PC-3 (cell line): Measurements from ENCODE around the gene PDZRN4. TPM values are rescaled to one million over a fixed set of nuclear protein-coding genes. Genes with fewer than 3 reads are reported as not detected.
A peak's percentile ranks its signal among the peaks of the same experiment; 100 is the strongest.

Experiments used
- ATAC-seq: fragments of 200-7000 bp; cut with Tn5 transposase; 2 replicates; pipeline ENCODE4 v1.9.1; 2020; ENCODE audit warnings: mild to moderate bottlenecking, moderate library complexity
- BruUV-seq: library from RNA; stranded (reverse); fragments of 400-500 nt; replicated peaks from 2 replicates; lab custom pipeline; 2021; lab: Mats Ljungman, UMichigan
- CTCF ChIA-PET: fragments of 300-600 bp; sonication (Branson Sonifier 250); formaldehyde crosslinking; loops from one replicate; lab custom pipeline; 2022; ENCODE audit warnings: antibody characterized with exemption; lab: Charles Lee
- POLR2A ChIA-PET: fragments of 300-600 bp; sonication (Branson Sonifier 250); formaldehyde crosslinking; loops from one replicate; lab custom pipeline; 2022; ENCODE audit warnings: antibody characterized with exemption; ENCODE audit not compliant: unreplicated experiment; lab: Charles Lee
- DNase-seq: peaks from one replicate; pipeline ENCODE4 v3.0.0-alpha.2; 2015
- H2AFZ ChIP-seq: fragments of 300-600 bp; sonication (generic); 2 replicates; pipeline ENCODE4 v1.6.0; 2016; ENCODE audit warnings: antibody characterized with exemption, low read length
- H3F3A ChIP-seq: fragments of 300-600 bp; sonication (generic); one replicate; pipeline ENCODE4 v1.6.0; 2017; ENCODE audit warnings: antibody characterized with exemption, low read length, control low read depth, mild to moderate bottlenecking; ENCODE audit not compliant: unreplicated experiment
- H3K27ac ChIP-seq: fragments of 300-600 bp; sonication (generic); 2 replicates; pipeline ENCODE4 v1.5.1; 2016; ENCODE audit warnings: mild to moderate bottlenecking, low read length
- H3K27me3 ChIP-seq: fragments of 300-600 bp; sonication (generic); 2 replicates; pipeline ENCODE4 v1.6.1; 2016; ENCODE audit warnings: low read length, mixed read lengths
- H3K36me3 ChIP-seq: fragments of 300-600 bp; sonication (generic); 2 replicates; pipeline ENCODE4 v1.6.1; 2016; ENCODE audit warnings: low read depth, mixed run types, low read length, mixed read lengths
- H3K4me1 ChIP-seq: fragments of 300-600 bp; sonication (generic); 2 replicates; pipeline ENCODE4 v1.5.1; 2016; ENCODE audit warnings: low read length; ENCODE audit not compliant: insufficient read depth
- H3K4me2 ChIP-seq: fragments of 300-600 bp; sonication (generic); 2 replicates; pipeline ENCODE4 v1.6.0; 2016; ENCODE audit warnings: low read length
- H3K4me3 ChIP-seq: fragments of 300-600 bp; sonication (generic); 2 replicates; pipeline ENCODE4 v1.5.1; 2016; ENCODE audit warnings: mild to moderate bottlenecking, low read length, mixed read lengths
- H3K79me2 ChIP-seq: fragments of 300-600 bp; sonication (generic); 2 replicates; pipeline ENCODE4 v1.6.1; 2017; ENCODE audit warnings: low read length, mixed read lengths
- H3K9ac ChIP-seq: fragments of 300-600 bp; sonication (generic); 2 replicates; pipeline ENCODE4 v1.6.0; 2016; ENCODE audit warnings: mild to moderate bottlenecking, low read length
- H3K9me2 ChIP-seq: fragments of 300-600 bp; sonication (generic); replicated peaks from 2 replicates; pipeline ENCODE4 v1.6.1; 2016; ENCODE audit warnings: mixed run types, low read length, mixed read lengths
- H3K9me3 ChIP-seq: fragments of 300-600 bp; sonication (generic); 2 replicates; pipeline ENCODE4 v1.6.1; 2016; ENCODE audit warnings: low read length, mixed read lengths
- H4K20me1 ChIP-seq: fragments of 300-600 bp; sonication (generic); 2 replicates; pipeline ENCODE4 v1.6.1; 2016; ENCODE audit warnings: low read length, mixed read lengths
- EZH2 ChIP-seq: fragments of 300-600 bp; sonication (generic); IDR thresholded peaks from one replicate; pipeline ENCODE4 v1.6.1; 2017; ENCODE audit warnings: antibody characterized with exemption, mild to moderate bottlenecking, low read length; ENCODE audit not compliant: unreplicated experiment
- EZH2phosphoT487 ChIP-seq: fragments of 300-600 bp; sonication (generic); IDR thresholded peaks from 2 replicates; pipeline ENCODE4 v1.6.1; 2018; ENCODE audit warnings: mild to moderate bottlenecking, antibody characterized with exemption, low read length, borderline replicate concordance
- intact Hi-C: fragments of 100-400 bp; cut with micrococcal nuclease; formaldehyde crosslinking; loops from 2 replicates; pipeline ENCODE4 v1.9.0; 2023
- total RNA-seq: library from RNA; depleted of rRNA; stranded (reverse); fragments of >200 nt; gene quantifications from 2 replicates; pipeline ENCODE4 v1.2.3, GENCODE V29; 2014
- TF ChIP-seq, protein P1 (sequence below): fragments of 300-600 bp; sonication (generic); conservative IDR thresholded peaks from 2 replicates; pipeline ENCODE4 v1.5.1; 2017; ENCODE audit warnings: antibody characterized with exemption, low read depth, mild to moderate bottlenecking, low read length

The PDZRN4 gene
- total RNA-seq, 1 experiment from 2014 or later, result not detected

DNA sequence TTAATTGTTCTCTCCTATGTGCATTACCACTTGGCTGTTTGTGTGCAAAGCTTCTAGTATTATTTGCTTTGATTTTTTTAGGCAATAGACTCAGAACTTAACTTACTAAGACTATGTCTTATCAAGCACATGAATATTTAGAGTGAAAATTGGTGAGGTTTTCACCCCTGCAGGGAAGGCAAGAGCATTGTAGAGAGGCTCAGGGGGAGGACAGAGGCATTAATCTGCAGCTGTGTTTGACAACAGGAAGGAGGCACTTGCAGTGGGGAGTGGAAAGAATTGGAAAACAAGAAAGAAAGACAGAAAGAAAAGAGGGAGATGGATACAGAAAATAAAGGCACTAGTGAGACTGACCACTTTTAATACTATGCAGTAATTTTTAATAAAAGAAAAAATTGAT is 431.6 kb downstream of the PDZRN4 start:
- POLR2A ChIA-PET, result no interaction called here

DNA sequence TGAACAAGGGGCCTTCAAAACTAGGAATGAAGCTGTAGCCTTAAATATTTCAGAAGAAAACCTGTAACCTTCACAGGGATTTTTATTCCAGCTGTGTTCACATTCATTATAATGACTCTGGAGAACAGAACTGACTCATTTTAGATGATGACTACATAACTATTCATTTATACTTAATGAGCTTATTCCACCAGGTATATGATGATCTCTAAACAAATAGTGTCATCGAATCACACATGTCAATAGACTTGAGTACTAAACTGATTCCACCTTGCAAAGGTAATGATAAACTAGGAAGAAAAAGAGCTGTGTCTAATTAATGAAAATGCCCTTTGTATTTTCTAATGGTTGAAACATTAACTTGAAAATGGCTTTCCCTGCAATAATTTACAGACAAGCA is 433.2 kb downstream of the PDZRN4 start:
- H3K9ac ChIP-seq, result no peak overlapping the region
- no peak overlapping the region for H3K4me2 ChIP-seq
- ChIA-PET CTCF (no interaction called here), POLR2A (no interaction called here)
- no peaks in the 10 kb centered on the region for H3K79me2 ChIP-seq
- no peak for ATAC-seq
- H3K27ac ChIP-seq, result no peak overlapping the region
- H2AFZ ChIP-seq, result no peak overlapping the region
- no peaks in the 10 kb centered on the region for H3K36me3 ChIP-seq
- H3F3A ChIP-seq, result no peaks in the 10 kb centered on the region
- H3K4me1 ChIP-seq, result no peaks in the 10 kb centered on the region
- H3K9me3 ChIP-seq, result no peaks in the 10 kb centered on the region
- intact Hi-C loops, result no loop called here
- no peaks in the 10 kb centered on the region; the same call in 1 of the 2 replicates for H3K27me3 ChIP-seq
- no peaks in the 10 kb centered on the region for H3K9me2 ChIP-seq
- TF ChIP-seq EZH2phosphoT487, result no peak
- TF ChIP-seq, protein P1, sequence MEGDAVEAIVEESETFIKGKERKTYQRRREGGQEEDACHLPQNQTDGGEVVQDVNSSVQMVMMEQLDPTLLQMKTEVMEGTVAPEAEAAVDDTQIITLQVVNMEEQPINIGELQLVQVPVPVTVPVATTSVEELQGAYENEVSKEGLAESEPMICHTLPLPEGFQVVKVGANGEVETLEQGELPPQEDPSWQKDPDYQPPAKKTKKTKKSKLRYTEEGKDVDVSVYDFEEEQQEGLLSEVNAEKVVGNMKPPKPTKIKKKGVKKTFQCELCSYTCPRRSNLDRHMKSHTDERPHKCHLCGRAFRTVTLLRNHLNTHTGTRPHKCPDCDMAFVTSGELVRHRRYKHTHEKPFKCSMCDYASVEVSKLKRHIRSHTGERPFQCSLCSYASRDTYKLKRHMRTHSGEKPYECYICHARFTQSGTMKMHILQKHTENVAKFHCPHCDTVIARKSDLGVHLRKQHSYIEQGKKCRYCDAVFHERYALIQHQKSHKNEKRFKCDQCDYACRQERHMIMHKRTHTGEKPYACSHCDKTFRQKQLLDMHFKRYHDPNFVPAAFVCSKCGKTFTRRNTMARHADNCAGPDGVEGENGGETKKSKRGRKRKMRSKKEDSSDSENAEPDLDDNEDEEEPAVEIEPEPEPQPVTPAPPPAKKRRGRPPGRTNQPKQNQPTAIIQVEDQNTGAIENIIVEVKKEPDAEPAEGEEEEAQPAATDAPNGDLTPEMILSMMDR, result no peak
- no peak for TF ChIP-seq EZH2
- peak; percentile 13 for DNase-seq
- no TSS peak for BruUV-seq
- no peak overlapping the region for H3K4me3 ChIP-seq
- H4K20me1 ChIP-seq, result no peaks in the 10 kb centered on the region

More for the DNA sequence above, 431.6 kb downstream of the PDZRN4 start:
- intact Hi-C loops, result no loop called here
- Histone ChIP-seq H3K79me2 (no peaks in the 10 kb centered on the region), H3K4me3 (no peak overlapping the region), H3K27ac (no peak overlapping the region), H4K20me1 (no peaks in the 10 kb centered on the region), H3K4me2 (no peak overlapping the region), H3K36me3 (no peaks in the 10 kb centered on the region), H3K27me3 (no peaks in the 10 kb centered on the region; the same call in 1 of the 2 replicates), H3K9me3 (no peaks in the 10 kb centered on the region), H3K9me2 (no peaks in the 10 kb centered on the region), H2AFZ (no peak overlapping the region), H3F3A (no peaks in the 10 kb centered on the region), H3K9ac (no peak overlapping the region), H3K4me1 (no peaks in the 10 kb centered on the region)
- CTCF ChIA-PET, result no interaction called here
- ATAC-seq (no peak), DNase-seq (no peak)
- no peak for TF ChIP-seq EZH2
- no peak for TF ChIP-seq EZH2phosphoT487
- TF ChIP-seq, protein P1, result no peak
- no TSS peak for BruUV-seq
